GM23338 (cell line): ENCODE data around the gene ZFP64. TPM values are rescaled to one million over a fixed set of nuclear protein-coding genes. Genes with fewer than 3 reads are reported as not detected.

ENCODE experiments used
- ATAC-seq: fragments of 200-7000 bp; cut with Tn5 transposase; 3 replicates; pipeline ENCODE4 v1.9.1; 2020
- DNase-seq: peaks from one replicate; pipeline ENCODE4 v3.0.0-alpha.2; 2015; ENCODE audit warnings: low spot score
- H2AFZ ChIP-seq: fragments of 200-600 bp; sonication (generic); 2 replicates; pipeline ENCODE4 v1.8.0; 2016; ENCODE audit warnings: antibody characterized with exemption, mild to moderate bottlenecking, moderate library complexity
- H3F3A ChIP-seq: fragments of 200-600 bp; sonication (generic); replicated peaks from 2 replicates; pipeline ENCODE4 v1.8.0; 2017; ENCODE audit warnings: antibody characterized with exemption, mixed run types, low read depth
- H3K27ac ChIP-seq: fragments of 200-600 bp; sonication (generic); 2 replicates; pipeline ENCODE4 v1.6.1; 2016; ENCODE audit warnings: low read depth
- H3K27me3 ChIP-seq: fragments of 200-600 bp; sonication (generic); 2 replicates; pipeline ENCODE4 v1.8.0; 2016; ENCODE audit warnings: mild to moderate bottlenecking, mixed run types, moderate library complexity; ENCODE audit not compliant: insufficient read depth
- H3K36me3 ChIP-seq: fragments of 200-600 bp; sonication (generic); 2 replicates; pipeline ENCODE4 v1.8.0; 2016; ENCODE audit warnings: mild to moderate bottlenecking; ENCODE audit not compliant: insufficient read depth
- H3K4me1 ChIP-seq: fragments of 200-600 bp; sonication (generic); 2 replicates; pipeline ENCODE4 v1.8.0; 2016; ENCODE audit warnings: mild to moderate bottlenecking, moderate library complexity; ENCODE audit not compliant: insufficient read depth
- H3K4me2 ChIP-seq: fragments of 200-600 bp; sonication (generic); 2 replicates; pipeline ENCODE4 v1.7.1; 2017; ENCODE audit warnings: mixed run types
- H3K4me3 ChIP-seq: fragments of 200-600 bp; sonication (generic); 2 replicates; pipeline ENCODE4 v1.6.1; 2016; ENCODE audit warnings: mixed run types
- H3K79me2 ChIP-seq: fragments of 200-600 bp; sonication (generic); replicated peaks from 2 replicates; pipeline ENCODE4 v1.8.0; 2017; ENCODE audit warnings: mild to moderate bottlenecking; ENCODE audit not compliant: insufficient read depth
- H3K9me2 ChIP-seq: fragments of 200-600 bp; sonication (generic); 2 replicates; pipeline ENCODE4 v1.8.0; 2017; ENCODE audit not compliant: insufficient read depth
- H4K20me1 ChIP-seq: fragments of 200-600 bp; sonication (generic); replicated peaks from 2 replicates; pipeline ENCODE4 v1.8.0; 2017; ENCODE audit warnings: mild to moderate bottlenecking; ENCODE audit not compliant: insufficient read depth
- H3K27ac Mint-ChIP-seq: 2 replicates; pipeline ENCODE4 v1.8.0; 2020; ENCODE audit warnings: inconsistent platforms, mild to moderate bottlenecking, moderate library complexity, mixed read lengths
- H3K27me3 Mint-ChIP-seq: 3 replicates; pipeline ENCODE4 v1.8.0; 2022; ENCODE audit warnings: low read depth, mild to moderate bottlenecking, moderate library complexity, mixed read lengths, inconsistent platforms; ENCODE audit not compliant: insufficient read depth, poor library complexity
- H3K36me3 Mint-ChIP-seq: 3 replicates; pipeline ENCODE4 v1.8.0; 2021; ENCODE audit warnings: low read depth, mild to moderate bottlenecking, inconsistent platforms, moderate library complexity, mixed read lengths
- H3K4me1 Mint-ChIP-seq: 3 replicates; pipeline ENCODE4 v1.8.0; 2020; ENCODE audit warnings: mild to moderate bottlenecking, inconsistent platforms, mixed read lengths
- H3K4me3 Mint-ChIP-seq: 3 replicates; pipeline ENCODE4 v1.8.0; 2021; ENCODE audit warnings: moderate library complexity, mild to moderate bottlenecking, inconsistent platforms, mixed read lengths
- H3K9me3 Mint-ChIP-seq: 3 replicates; pipeline ENCODE4 v1.8.0; 2020; ENCODE audit warnings: moderate library complexity, mild to moderate bottlenecking, inconsistent platforms, mixed read lengths
- CTCF ChIP-seq, 2 experiments: fragments of 200-600 bp in 1 of 2; sonication (generic) in 1 of 2; conservative IDR thresholded peaks; 2 replicates each; pipeline versions ENCODE4 v1.5.1 to v1.6.1; 2016 to 2017; ENCODE audit warnings: antibody characterized with exemption in 2 of 2, low read depth in 2 of 2, mild to moderate bottlenecking in 2 of 2, moderate library complexity in 1 of 2
- ETS1 ChIP-seq: IDR thresholded peaks from 2 replicates; pipeline ENCODE4 v1.6.1; 2016; ENCODE audit warnings: antibody characterized with exemption
- NANOG ChIP-seq: IDR thresholded peaks from 2 replicates; pipeline ENCODE4 v1.6.1; 2016; ENCODE audit warnings: antibody characterized with exemption, borderline replicate concordance
- POLR2AphosphoS5 ChIP-seq: IDR thresholded peaks from 2 replicates; pipeline ENCODE4 v1.6.1; 2016; ENCODE audit warnings: antibody characterized with exemption, low read depth
- STAT1 ChIP-seq: IDR thresholded peaks from one replicate; pipeline ENCODE4 v1.6.1; 2016; ENCODE audit warnings: antibody characterized with exemption; ENCODE audit not compliant: unreplicated experiment
- ZNF114 ChIP-seq: fragments of 250-450 bp; sonication (Bioruptor Pico); IDR thresholded peaks from 2 replicates; pipeline ENCODE4 v1.5.0; 2020; ENCODE audit warnings: mild to moderate bottlenecking, moderate library complexity
- ZNF462 ChIP-seq: fragments of 250-450 bp; sonication (Bioruptor Pico); IDR thresholded peaks from 2 replicates; pipeline ENCODE4 v1.5.0; 2020; ENCODE audit warnings: mild to moderate bottlenecking, moderate library complexity
- polyA plus RNA-seq: library from polyadenylated mRNA; unstranded; fragments of >200 nt; fragmentation: Nextera tagmentation; extraction: Ambion mirVana; gene quantifications from 2 replicates; pipeline ENCODE4 v1.2.1, GENCODE V29; 2016
- total RNA-seq: library from RNA; depleted of rRNA; stranded (reverse); fragments of >200 nt; shearing (Covaris generic); gene quantifications from 2 replicates; pipeline ENCODE4 v1.2.3, GENCODE V29; 2014

Gene ZFP64
- total and polyA plus RNA-seq, 2 experiments from 2014 or later, result 9.6 to 30.4 TPM

GRCh38 chr20:52130406-52130805, 61.2 kb downstream of the ZFP64 start:
- H3K27me3 ChIP-seq, result no peaks in the 10 kb centered on the region
- H4K20me1 ChIP-seq, result no peaks in the 10 kb centered on the region
- 0 out of 3 replicates have a peak, but pooled peaks cover 2% of the 10 kb centered on the region for H3K36me3 Mint-ChIP-seq
- H3F3A ChIP-seq, result no peaks in the 10 kb centered on the region
- H3K9me3 Mint-ChIP-seq, result no peaks in the 10 kb centered on the region; the same call in 2 of the 3 replicates
- TF ChIP-seq POLR2AphosphoS5 (no peak), STAT1 (no peak), ETS1 (no peak), NANOG (no peak), ZNF114 (no peak), CTCF (conservative IDR thresholded peaks at IDR 0.05; ENCODE audit: low read depth in 2 of 2) (no peak), ZNF462 (no peak)
- no peaks in the 10 kb centered on the region for H3K36me3 ChIP-seq
- no peaks in the 10 kb centered on the region for H3K9me2 ChIP-seq
- H3K4me3 ChIP-seq, result no peak overlapping the region
- no peak overlapping the region for H3K27ac ChIP-seq
- H3K79me2 ChIP-seq, result no peaks in the 10 kb centered on the region
- no peak overlapping the region for H3K4me3 Mint-ChIP-seq
- no peaks in the 10 kb centered on the region for H3K4me1 ChIP-seq
- no peak overlapping the region for H3K4me2 ChIP-seq
- H2AFZ ChIP-seq, result no peak overlapping the region
- DNase-seq (no peak), ATAC-seq (no peak)
- H3K27me3 Mint-ChIP-seq, result no peaks in the 10 kb centered on the region
- no peak overlapping the region for H3K27ac Mint-ChIP-seq
- no peaks in the 10 kb centered on the region for H3K4me1 Mint-ChIP-seq
